Spleen (tissue), 11 donors: Measurements from ENCODE around the gene SLC23A1. TPM values are rescaled to one million over a fixed set of nuclear protein-coding genes. Genes with fewer than 3 reads are reported as not detected.
A peak's percentile ranks its signal among the peaks of the same experiment; 100 is the strongest.

Source experiments
- DNase-seq: peaks from one replicate; pipeline ENCODE4 v3.0.0-alpha.2; 2020
- H3K27ac ChIP-seq, 8 donors: fragments of 200-600 bp; sonication (generic) in 7 of 8; 1 replicate in 4 of 8; 2 replicates in 4 of 8; pipeline versions ENCODE4 v1.5.0 to v1.8.0; 2016 to 2021; ENCODE audit warnings: inconsistent platforms in 4 of 8, mild to moderate bottlenecking in 4 of 8, moderate library complexity in 1 of 8
- H3K27me3 ChIP-seq, 7 donors: fragments of 200-600 bp; sonication (generic) in 6 of 7; replicated peaks in 1 of 7; 1 replicate in 4 of 7; 2 replicates in 3 of 7; pipeline versions ENCODE4 v1.5.0 to v1.8.0; 2016 to 2021; ENCODE audit warnings: inconsistent platforms in 3 of 7, mild to moderate bottlenecking in 1 of 7
- H3K36me3 ChIP-seq, 6 donors: fragments of 200-600 bp; sonication (generic) in 5 of 6; 1 replicate in 4 of 6; 2 replicates in 2 of 6; pipeline versions ENCODE4 v1.5.0 to v1.8.0; 2016 to 2021; ENCODE audit warnings: inconsistent platforms in 2 of 6
- H3K4me1 ChIP-seq, 6 donors: fragments of 200-600 bp; sonication (generic) in 5 of 6; 1 replicate in 3 of 6; 2 replicates in 3 of 6; pipeline versions ENCODE4 v1.5.0 to v1.8.0; 2016 to 2021; ENCODE audit warnings: inconsistent platforms in 3 of 6
- H3K4me3 ChIP-seq, 8 donors: fragments of 200-600 bp; sonication (generic) in 7 of 8; 1 replicate in 4 of 8; 2 replicates in 4 of 8; pipeline versions ENCODE4 v1.5.0 to v1.8.0; 2016 to 2021; ENCODE audit warnings: inconsistent platforms in 4 of 8, mild to moderate bottlenecking in 4 of 8, moderate library complexity in 2 of 8
- H3K9me3 ChIP-seq, 8 donors: fragments of 200-600 bp; sonication (generic) in 7 of 8; 1 replicate in 4 of 8; 2 replicates in 4 of 8; pipeline versions ENCODE4 v1.5.0 to v1.8.0; 2016 to 2021; ENCODE audit warnings: inconsistent platforms in 4 of 8
- POLR2A ChIP-seq, 3 donors: fragments of 450-650 bp; IDR thresholded peaks; one replicate each; pipeline ENCODE4 v1.5.1; 2017; ENCODE audit warnings: antibody characterized with exemption in 3 of 3, mild to moderate bottlenecking in 1 of 3
- POLR2AphosphoS5 ChIP-seq, 3 donors: sonication (generic); formaldehyde crosslinking; IDR thresholded peaks; one replicate each; pipeline ENCODE4 v1.5.1; 2017; ENCODE audit warnings: antibody characterized with exemption in 3 of 3
- WGBS, 5 donors: extraction: QIAGEN DNeasy Blood & Tissue Kit in 3 of 5; methylation state at CpG; one replicate each; pipeline versions ENCODE4 v1.1.5 to v1.1.7; 2013 to 2018; 5-methylcytosine and 5-hydroxymethylcytosine counted together
- intact Hi-C: fragments of 100-400 bp; cut with DNase I; formaldehyde crosslinking; loops from one replicate; pipeline ENCODE4 v1.15.0; 2023; ENCODE audit warnings: low total_unique reads
- polyA plus RNA-seq, 3 donors: library from polyadenylated mRNA; stranded (reverse); fragments of 200-250 nt; gene quantifications; one replicate each; pipeline ENCODE4 v1.2.1, GENCODE V29; 2013
- total RNA-seq, 7 donors: library from RNA; depleted of rRNA in 3 of 7; stranded (reverse); fragments of >200 nt in 3 of 7; fragmentation: NEBNext Ultra II Directional in 4 of 7; extraction: Animal tissue kit (Norgen Biotek cat#: 25700) in 4 of 7; gene quantifications; one replicate each; pipeline versions ENCODE4 v1.1.0 to v1.2.1, GENCODE V29; 2016 to 2021
- TF ChIP-seq, protein P1 (sequence below), 11 experiments: fragments of 200-600 bp in 7 of 11; fragments of 450-650 bp in 4 of 11; sonication (generic) in 4 of 11; IDR thresholded peaks in 8 of 11; conservative IDR thresholded peaks in 3 of 11; 1 replicate in 7 of 11; 2 replicates in 4 of 11; pipeline versions ENCODE4 v1.4.0 to v1.8.0; 2016 to 2021; ENCODE audit warnings: antibody characterized with exemption in 11 of 11, inconsistent platforms in 4 of 11, mild to moderate bottlenecking in 1 of 11
- donor health status: healthy with polysubstance abuse.
- donor health status: DM: no; HTN: no; CAD: no; lungs with moderate emphysema.
- donor health status: DM: no; HTN: no; CAD: no.
- donor health status: Bipolar disorder and iron deficiency.
- donor health status: healthy.
- donor health status: DM: no; HTN: no; CAD: no.
- donor health status: DM: yes; HTN: yes; CAD: no.

SLC23A1 gene
- total and polyA plus RNA-seq, 10 donors: 0.28 to 2.4 (median 1.2) TPM; not detected in 1

GRCh38 chr5:139425497-139425896 is 42.4 kb upstream of the SLC23A1 start:
- Histone ChIP-seq H3K27ac (no peak overlapping the region), H3K9me3 (no peaks in the 10 kb centered on the region), H3K27me3 (no peaks in the 10 kb centered on the region), H3K4me3 (no peak overlapping the region), H3K4me1 (peaks cover 0 to 7% (median 3%) of the 10 kb centered on the region in 6 donors), H3K36me3 (peaks cover 0 to 63% (median 9%) of the 10 kb centered on the region in 6 donors)
- 85 to 96% (median 89%) methylated on average over 5 of the region's 5 CpGs for WGBS, 5 donors
- intact Hi-C loops: no loop called here
- TF ChIP-seq POLR2A (IDR thresholded peaks at IDR 0.05): no peak
- TF ChIP-seq, protein P1, sequence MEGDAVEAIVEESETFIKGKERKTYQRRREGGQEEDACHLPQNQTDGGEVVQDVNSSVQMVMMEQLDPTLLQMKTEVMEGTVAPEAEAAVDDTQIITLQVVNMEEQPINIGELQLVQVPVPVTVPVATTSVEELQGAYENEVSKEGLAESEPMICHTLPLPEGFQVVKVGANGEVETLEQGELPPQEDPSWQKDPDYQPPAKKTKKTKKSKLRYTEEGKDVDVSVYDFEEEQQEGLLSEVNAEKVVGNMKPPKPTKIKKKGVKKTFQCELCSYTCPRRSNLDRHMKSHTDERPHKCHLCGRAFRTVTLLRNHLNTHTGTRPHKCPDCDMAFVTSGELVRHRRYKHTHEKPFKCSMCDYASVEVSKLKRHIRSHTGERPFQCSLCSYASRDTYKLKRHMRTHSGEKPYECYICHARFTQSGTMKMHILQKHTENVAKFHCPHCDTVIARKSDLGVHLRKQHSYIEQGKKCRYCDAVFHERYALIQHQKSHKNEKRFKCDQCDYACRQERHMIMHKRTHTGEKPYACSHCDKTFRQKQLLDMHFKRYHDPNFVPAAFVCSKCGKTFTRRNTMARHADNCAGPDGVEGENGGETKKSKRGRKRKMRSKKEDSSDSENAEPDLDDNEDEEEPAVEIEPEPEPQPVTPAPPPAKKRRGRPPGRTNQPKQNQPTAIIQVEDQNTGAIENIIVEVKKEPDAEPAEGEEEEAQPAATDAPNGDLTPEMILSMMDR (IDR thresholded peaks at IDR 0.05 in 8 of 11, conservative IDR thresholded peaks at IDR 0.05 in 3 of 11): no peak
- no peak for TF ChIP-seq POLR2AphosphoS5 (IDR thresholded peaks at IDR 0.05)
- DNase-seq: no peak

DNA sequence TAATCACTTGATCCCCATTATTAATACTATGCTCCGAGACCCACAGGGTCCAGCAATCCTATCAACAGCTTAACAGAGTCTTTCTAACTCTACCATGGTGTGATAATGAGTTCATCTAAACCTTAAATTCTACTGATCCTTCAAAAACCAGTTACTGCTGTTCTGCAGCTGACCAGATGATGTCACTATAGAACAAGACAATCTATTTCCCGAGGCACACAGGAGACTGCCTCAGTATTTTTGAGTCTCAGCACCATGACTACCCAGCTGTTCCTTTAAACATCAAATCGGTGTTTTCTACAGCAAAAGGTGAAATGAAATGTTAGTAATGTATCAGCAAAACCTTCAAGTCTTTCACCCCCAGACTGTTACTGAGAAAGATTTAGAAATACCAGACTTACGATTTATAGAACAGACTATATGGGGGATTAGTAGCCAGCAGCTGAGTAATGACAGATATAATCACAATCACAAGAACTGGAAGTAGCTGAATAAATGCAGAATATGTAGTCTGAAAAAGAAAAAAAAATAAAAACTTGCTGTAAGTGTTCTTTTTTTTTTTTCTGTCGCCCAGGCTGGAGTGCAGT is 39.3 kb upstream of the SLC23A1 start:
- intact Hi-C loops: loop anchor here (5.0 kb wide), 2 partner anchors 90 to 340 kb away; no protein-coding TSS in a partner anchor
- Histone ChIP-seq H3K4me3 (no peak overlapping the region), H3K36me3 (peaks cover 0 to 72% (median 16%) of the 10 kb centered on the region in 6 donors), H3K27me3 (no peaks in the 10 kb centered on the region), H3K27ac (no peak overlapping the region), H3K9me3 (no peaks in the 10 kb centered on the region), H3K4me1 (peaks cover 0 to 25% (median 13%) of the 10 kb centered on the region in 6 donors)
- TF ChIP-seq POLR2AphosphoS5 (IDR thresholded peaks at IDR 0.05): no peak
- TF ChIP-seq, protein P1 (IDR thresholded peaks at IDR 0.05 in 8 of 11, conservative IDR thresholded peaks at IDR 0.05 in 3 of 11): peak; percentile 73 to 90 (median 81)
- no peak for TF ChIP-seq POLR2A (IDR thresholded peaks at IDR 0.05)
- 42 to 45% (median 43%) methylated on average over 5 of the region's 5 CpGs for WGBS, 5 donors
- DNase-seq: no peak

DNA sequence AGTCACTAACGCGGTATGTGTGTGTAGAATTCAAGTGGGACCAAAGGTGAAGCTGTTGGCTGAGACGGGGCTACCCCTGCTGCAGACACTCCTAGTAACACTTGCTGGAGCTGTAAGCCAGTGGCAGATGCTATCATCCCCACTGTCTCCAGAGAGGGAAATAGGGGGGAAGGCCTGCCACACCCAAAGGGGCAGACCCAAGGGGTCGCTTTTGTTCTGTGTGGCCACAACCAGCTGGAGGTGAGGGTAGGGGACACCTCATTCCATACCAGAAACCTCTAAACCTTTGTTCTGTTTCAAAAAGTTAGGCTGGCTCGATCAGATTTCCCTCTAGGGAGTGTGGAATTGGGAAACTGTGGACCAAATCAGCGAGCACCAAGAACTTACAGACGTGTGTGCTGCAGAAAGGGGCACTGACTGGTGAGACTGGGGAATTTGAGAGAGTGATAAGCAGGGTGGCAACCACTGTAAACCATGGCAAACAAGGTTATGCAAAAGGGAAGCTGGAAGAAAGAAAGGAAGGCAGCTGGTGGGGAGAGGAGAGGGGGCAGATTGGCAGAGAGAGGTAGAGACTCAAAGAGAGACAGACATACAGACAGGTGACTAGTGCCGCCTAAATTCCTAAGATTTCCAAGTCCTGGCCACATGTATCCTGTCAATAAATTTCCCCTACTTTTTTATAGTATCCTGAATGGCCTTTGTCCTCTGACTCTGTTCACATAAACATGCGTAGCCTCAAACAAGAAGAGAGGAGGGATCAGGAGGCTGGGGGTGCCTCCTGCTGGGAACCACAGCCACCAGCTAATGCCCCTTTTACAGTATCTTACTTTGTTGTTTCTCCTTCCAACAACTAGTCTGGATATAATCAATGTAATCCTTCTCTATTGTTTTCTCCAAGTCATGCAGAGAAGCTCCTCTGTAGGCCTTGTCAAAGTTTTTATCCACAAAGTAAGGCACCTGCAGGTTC is 36.4 kb upstream of the SLC23A1 start:
- H3K36me3 ChIP-seq: peaks cover 0 to 46% (median 9%) of the 10 kb centered on the region in 6 donors
- no peak overlapping the region for H3K27ac ChIP-seq
- no peak overlapping the region for H3K4me3 ChIP-seq
- H3K9me3 ChIP-seq: no peaks in the 10 kb centered on the region
- TF ChIP-seq POLR2A (IDR thresholded peaks at IDR 0.05): no peak
- no peak for TF ChIP-seq POLR2AphosphoS5 (IDR thresholded peaks at IDR 0.05)
- TF ChIP-seq, protein P1 (IDR thresholded peaks at IDR 0.05 in 8 of 11, conservative IDR thresholded peaks at IDR 0.05 in 3 of 11): no peak
- intact Hi-C loops: loop anchor here (5.0 kb wide), 2 partner anchors 93 to 343 kb away; no protein-coding TSS in a partner anchor
- H3K4me1 ChIP-seq: peaks cover 0 to 54% (median 25%) of the 10 kb centered on the region in 6 donors
- 77 to 87% (median 83%) methylated on average over 9 of the region's 9 CpGs for WGBS, 5 donors
- no peak for DNase-seq
- no peaks in the 10 kb centered on the region for H3K27me3 ChIP-seq
